GM21381 (cell line): ENCODE results near the gene MEF2D.

Source experiments
- ATAC-seq: cut with Tn5 transposase; IDR thresholded peaks from one replicate; pipeline ENCODE4 v1.9.1; 2021; ENCODE audit warnings: mild to moderate bottlenecking, moderate library complexity; ENCODE audit not compliant: unreplicated experiment

MEF2D gene

DNA sequence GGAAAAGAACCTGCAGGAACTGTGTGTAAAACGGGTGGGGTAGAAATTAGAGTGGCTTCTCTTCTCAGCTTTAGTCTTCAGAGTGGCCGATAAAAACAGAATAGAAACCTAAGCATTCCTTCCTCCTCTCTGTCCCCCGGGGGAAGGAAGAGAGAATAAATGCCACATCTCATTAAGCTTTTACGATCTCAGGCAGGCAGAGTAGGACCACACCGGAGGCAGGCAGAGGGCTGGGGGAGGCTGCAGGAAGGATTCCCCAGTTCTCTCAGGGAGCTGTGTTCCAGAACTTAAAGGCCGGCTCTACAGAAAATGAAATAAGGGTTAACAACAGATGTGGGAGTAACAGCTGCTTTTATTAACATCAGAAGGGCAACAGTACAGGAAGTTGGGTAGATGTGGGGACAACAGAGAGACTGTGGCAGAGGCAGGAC is 24.5 kb upstream of the MEF2D start:
- no peak for ATAC-seq

GRCh38 chr1:156524481-156524869 is 23.9 kb upstream of the MEF2D start:
- no peak for ATAC-seq

- no peak for ATAC-seq
Measured at GRCh38 chr1:156523801-156524480, 23.4 kb upstream of the MEF2D start.

DNA sequence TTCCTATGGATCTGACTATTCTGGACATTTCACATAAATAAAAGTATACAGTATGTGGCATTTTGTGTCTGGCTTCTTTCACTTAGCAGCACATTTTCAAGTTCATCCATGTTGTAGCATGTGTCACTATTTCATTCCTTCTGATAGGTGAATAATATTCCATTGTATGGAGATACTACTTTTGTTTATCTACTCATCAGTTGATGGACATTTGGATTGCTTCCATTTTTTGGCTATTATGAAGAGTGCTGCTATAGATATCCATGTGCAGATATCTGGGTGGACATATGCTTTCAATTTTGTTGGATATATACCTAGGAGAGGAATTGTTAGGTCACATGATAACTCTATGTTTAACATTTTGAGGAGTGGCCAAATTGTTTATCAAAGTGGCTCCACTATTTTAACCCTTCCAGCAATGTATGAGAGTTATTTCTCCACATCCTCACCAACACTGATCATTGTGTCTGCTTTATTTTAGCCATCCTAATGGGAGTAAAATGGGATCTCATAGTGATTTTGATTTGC is 21.9 kb upstream of the MEF2D start:
- ATAC-seq = no peak

- no peak for ATAC-seq
Measured at GRCh38 chr1:156517748-156518147, 17.2 kb upstream of the MEF2D start.

DNA sequence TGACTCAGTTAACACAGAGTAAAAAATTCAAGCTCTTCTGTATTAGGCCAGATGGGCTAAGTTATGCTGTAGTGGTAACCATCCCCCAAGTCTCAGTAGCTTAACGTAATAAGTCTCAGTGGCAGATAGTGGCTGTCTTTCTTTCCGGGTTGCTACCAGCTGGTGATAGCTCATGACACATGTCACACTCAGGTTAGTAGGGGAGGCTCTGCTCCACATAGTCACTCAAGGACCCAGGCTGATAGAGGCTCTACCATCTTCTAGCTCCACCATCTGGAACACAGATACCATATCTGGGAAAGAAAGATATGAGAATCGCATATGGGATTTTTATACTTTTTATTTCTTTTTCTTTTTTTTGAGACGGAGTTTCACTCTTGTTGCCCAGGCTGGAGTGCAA is 16.2 kb upstream of the MEF2D start:
- ATAC-seq = no peak

GRCh38 chr1:156515956-156516355 is 15.4 kb upstream of the MEF2D start:
- no peak for ATAC-seq

GRCh38 chr1:156513185-156513584 is 12.6 kb upstream of the MEF2D start:
- ATAC-seq = no peak

DNA sequence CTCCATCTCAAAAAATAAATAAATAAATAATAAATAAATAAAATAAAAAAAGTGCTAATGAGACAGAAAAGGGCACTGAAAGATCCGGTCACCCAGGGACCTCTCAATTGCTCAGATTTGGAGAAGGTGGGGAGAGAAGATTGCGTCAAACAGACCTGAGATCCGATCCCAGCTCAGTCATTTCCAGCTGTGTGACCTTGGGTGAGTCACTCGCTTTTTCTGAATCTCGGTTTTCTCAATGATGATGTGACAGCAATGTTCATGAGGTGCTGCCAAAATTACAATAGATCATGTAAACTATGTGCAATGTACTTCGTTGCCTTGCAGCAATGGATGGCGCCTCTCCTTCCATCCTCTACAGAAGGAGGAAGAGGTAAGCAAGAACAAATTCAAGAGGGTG is 11.1 kb upstream of the MEF2D start:
- ATAC-seq = no peak

GRCh38 chr1:156510709-156511108 is 10.1 kb upstream of the MEF2D start:
- ATAC-seq = no peak

GRCh38 chr1:156509424-156510034 is 9.0 kb upstream of the MEF2D start:
- ATAC-seq = no peak

DNA sequence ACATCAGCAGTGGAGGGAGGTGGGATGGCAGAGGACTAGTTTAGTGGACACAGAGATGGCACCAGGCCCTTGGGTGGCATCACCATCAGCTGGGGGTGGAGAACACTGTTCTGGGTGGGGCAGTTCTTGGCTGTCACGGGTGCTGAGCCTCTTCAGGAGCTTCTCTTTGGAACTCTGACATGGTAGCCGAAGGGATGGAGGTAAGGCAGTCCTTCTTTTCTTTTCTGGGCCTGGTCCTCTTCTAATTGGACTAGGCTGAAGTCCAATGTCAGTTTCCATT is 8.3 kb upstream of the MEF2D start:
- no peak for ATAC-seq

DNA sequence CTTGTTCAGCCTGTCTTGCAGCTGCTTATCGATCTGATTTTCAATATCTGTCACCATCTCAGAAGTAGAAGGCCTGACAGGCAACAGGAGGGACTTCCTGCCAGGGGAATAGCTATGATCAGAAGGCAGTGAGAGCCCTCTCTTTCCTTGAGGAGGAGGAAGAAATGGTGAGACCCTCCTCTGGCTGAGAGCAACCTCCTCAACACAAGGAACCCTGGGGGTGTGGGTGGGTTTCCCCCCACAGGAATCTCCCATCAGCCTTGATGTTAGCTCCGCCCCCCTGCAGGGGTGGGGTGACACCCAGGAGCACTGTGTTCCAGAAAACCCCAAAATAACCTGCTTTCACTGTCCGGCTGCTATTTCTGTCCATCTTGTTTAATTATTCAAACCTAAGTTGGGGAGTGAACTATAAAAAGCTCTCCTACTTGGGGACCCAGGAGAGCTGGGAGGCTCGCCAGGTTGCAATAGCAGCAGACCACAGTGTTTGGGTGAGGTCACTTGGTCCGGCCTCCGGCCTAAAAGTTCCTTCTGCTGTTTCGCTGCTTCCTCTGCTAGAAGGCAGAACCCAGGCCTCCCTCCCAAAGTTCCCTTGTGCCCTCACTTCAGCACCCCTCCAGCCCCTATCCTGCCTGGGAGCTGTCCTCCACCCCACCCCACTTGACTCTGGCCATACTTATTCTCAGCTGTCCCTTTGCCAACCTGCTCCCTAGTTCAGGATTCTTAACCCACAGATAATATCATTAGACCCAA is 7.8 kb upstream of the MEF2D start:
- no peak for ATAC-seq

- ATAC-seq = no peak
Measured at GRCh38 chr1:156506450-156506849, 5.9 kb upstream of the MEF2D start.

- ATAC-seq = no peak
Measured at GRCh38 chr1:156505679-156506298, 5.2 kb upstream of the MEF2D start.

- peak; percentile 33 for ATAC-seq
Measured at GRCh38 chr1:156504821-156505678, 4.5 kb upstream of the MEF2D start.

DNA sequence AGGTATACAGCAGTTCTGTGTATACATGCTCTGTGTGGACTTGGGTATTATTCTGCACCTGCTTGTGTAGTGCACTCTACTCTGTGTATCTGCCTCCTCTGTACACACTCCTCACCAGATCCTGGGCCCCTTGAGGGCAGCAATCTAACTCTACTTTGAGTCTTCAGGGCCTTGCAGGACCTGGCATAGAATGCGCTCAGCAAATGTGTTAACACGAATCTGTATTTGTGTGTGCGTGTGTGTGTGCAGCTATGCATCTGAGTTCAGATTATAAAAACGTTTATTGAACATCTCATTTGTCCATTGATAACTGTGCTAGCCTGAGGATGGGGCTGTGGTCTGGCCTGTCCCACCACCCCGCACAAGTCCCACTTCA is 3.9 kb upstream of the MEF2D start:
- no peak for ATAC-seq

GRCh38 chr1:156503698-156504437 is 3.3 kb upstream of the MEF2D start:
- ATAC-seq = no peak

GRCh38 chr1:156502894-156503697 is 2.5 kb upstream of the MEF2D start:
- ATAC-seq = no peak
